A673 (cell line): ENCODE measurements around the gene SLFN5. TPM values are rescaled to one million over a fixed set of nuclear protein-coding genes. Genes with fewer than 3 reads are reported as not detected.
A peak's percentile ranks its signal among the peaks of the same experiment; 100 is the strongest.

Source experiments
- BruUV-seq: library from RNA; stranded (reverse); fragments of 400-500 nt; replicated peaks from 2 replicates; lab custom pipeline; 2021; lab: Mats Ljungman, UMichigan
- CTCF ChIA-PET: fragments of 300-600 bp; sonication (Branson Sonifier 250); formaldehyde crosslinking; loops from one replicate; lab custom pipeline; 2022; ENCODE audit warnings: antibody characterized with exemption; lab: Charles Lee
- POLR2A ChIA-PET: fragments of 300-600 bp; sonication (Branson Sonifier 250); formaldehyde crosslinking; loops from one replicate; lab custom pipeline; 2022; ENCODE audit warnings: antibody characterized with exemption; ENCODE audit not compliant: low non-redundant PET; lab: Charles Lee
- DNase-seq: peaks from one replicate; pipeline ENCODE4 v3.0.0-alpha.2; 2015; ENCODE audit warnings: low spot score
- H3K27ac ChIP-seq: fragments of 200-600 bp; sonication (generic); 2 replicates; pipeline ENCODE4 v1.5.1; 2016; ENCODE audit warnings: mixed run types, low read depth, mild to moderate bottlenecking, mixed read lengths, antibody characterized with exemption, low read length; ENCODE audit not compliant: poor library complexity, severe bottlenecking
- H3K27me3 ChIP-seq: fragments of 200-600 bp; sonication (generic); replicated peaks from 2 replicates; pipeline ENCODE4 v1.6.1; 2017; ENCODE audit warnings: mixed run types, low read depth, mild to moderate bottlenecking, mixed read lengths, antibody characterized with exemption, low read length; ENCODE audit not compliant: insufficient read depth, poor library complexity
- H3K36me3 ChIP-seq: fragments of 200-600 bp; sonication (generic); 2 replicates; pipeline ENCODE4 v1.6.1; 2016; ENCODE audit warnings: mixed run types, mild to moderate bottlenecking, mixed read lengths, antibody characterized with exemption, low read length; ENCODE audit not compliant: insufficient read depth, poor library complexity, severe bottlenecking
- H3K4me1 ChIP-seq: fragments of 200-600 bp; sonication (generic); 2 replicates; pipeline ENCODE4 v1.6.1; 2017; ENCODE audit warnings: mixed run types, mild to moderate bottlenecking, mixed read lengths, antibody characterized with exemption, low read length; ENCODE audit not compliant: insufficient read depth, poor library complexity, severe bottlenecking
- H3K4me3 ChIP-seq: fragments of 200-600 bp; sonication (generic); 2 replicates; pipeline ENCODE4 v1.5.1; 2016; ENCODE audit warnings: low read depth, mixed run types, mild to moderate bottlenecking, mixed read lengths, low read length; ENCODE audit not compliant: poor library complexity, severe bottlenecking
- H3K9me3 ChIP-seq: fragments of 200-600 bp; sonication (generic); 2 replicates; pipeline ENCODE4 v1.6.1; 2016; ENCODE audit warnings: mixed run types, low read depth, mild to moderate bottlenecking, mixed read lengths, antibody characterized with exemption, low read length; ENCODE audit not compliant: poor library complexity, severe bottlenecking
- EZH2 ChIP-seq: fragments of 200-600 bp; sonication (generic); IDR thresholded peaks from 2 replicates; pipeline ENCODE4 v1.6.1; 2017; ENCODE audit warnings: borderline replicate concordance, low read depth, mild to moderate bottlenecking, mixed read lengths, antibody characterized with exemption, low read length; ENCODE audit not compliant: poor library complexity, severe bottlenecking
- intact Hi-C: fragments of 100-400 bp; cut with micrococcal nuclease; formaldehyde crosslinking; loops from one replicate; pipeline ENCODE4 v1.10.0; 2022; ENCODE audit not compliant: unreplicated experiment
- total RNA-seq: library from RNA; stranded (reverse); gene quantifications from 2 replicates; pipeline ENCODE4 v1.2.3, GENCODE V29; 2021
- TF ChIP-seq, protein P1 (sequence below): fragments of 300-800, 200-600 bp; sonication (generic); conservative IDR thresholded peaks from 2 replicates; pipeline ENCODE4 v1.5.1; 2017; ENCODE audit warnings: low read depth, mild to moderate bottlenecking, antibody characterized with exemption, low read length, moderate library complexity, mixed read lengths

Gene SLFN5
- total RNA-seq, 1 experiment from 2014 or later: 5.2 TPM

- no TSS peak for BruUV-seq
- Histone ChIP-seq H3K27ac (peak overlapping the region; percentile 74), H3K4me3 (peak overlapping the region; percentile 76), H3K4me1 (peaks cover 15% of the 10 kb centered on the region), H3K27me3 (no peaks in the 10 kb centered on the region), H3K9me3 (no peaks in the 10 kb centered on the region), H3K36me3 (no peaks in the 10 kb centered on the region)
- intact Hi-C loops: loop anchor here (2.0 kb wide), 2 partner anchors 19 to 51 kb away; no protein-coding TSS in a partner anchor
- DNase-seq: peak; percentile 44
- POLR2A ChIA-PET: no interaction called here
- CTCF ChIA-PET: no interaction called here
- TF ChIP-seq EZH2: no peak
- TF ChIP-seq, protein P1, sequence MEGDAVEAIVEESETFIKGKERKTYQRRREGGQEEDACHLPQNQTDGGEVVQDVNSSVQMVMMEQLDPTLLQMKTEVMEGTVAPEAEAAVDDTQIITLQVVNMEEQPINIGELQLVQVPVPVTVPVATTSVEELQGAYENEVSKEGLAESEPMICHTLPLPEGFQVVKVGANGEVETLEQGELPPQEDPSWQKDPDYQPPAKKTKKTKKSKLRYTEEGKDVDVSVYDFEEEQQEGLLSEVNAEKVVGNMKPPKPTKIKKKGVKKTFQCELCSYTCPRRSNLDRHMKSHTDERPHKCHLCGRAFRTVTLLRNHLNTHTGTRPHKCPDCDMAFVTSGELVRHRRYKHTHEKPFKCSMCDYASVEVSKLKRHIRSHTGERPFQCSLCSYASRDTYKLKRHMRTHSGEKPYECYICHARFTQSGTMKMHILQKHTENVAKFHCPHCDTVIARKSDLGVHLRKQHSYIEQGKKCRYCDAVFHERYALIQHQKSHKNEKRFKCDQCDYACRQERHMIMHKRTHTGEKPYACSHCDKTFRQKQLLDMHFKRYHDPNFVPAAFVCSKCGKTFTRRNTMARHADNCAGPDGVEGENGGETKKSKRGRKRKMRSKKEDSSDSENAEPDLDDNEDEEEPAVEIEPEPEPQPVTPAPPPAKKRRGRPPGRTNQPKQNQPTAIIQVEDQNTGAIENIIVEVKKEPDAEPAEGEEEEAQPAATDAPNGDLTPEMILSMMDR: no peak
Measured at GRCh38 chr17:35243561-35244340, 879 bp downstream of the SLFN5 start.

GRCh38 chr17:35244341-35245195, 1.7 kb downstream of the SLFN5 start:
- BruUV-seq: no TSS peak
- intact Hi-C loops: loop anchor here (2.0 kb wide), 2 partner anchors 20 to 50 kb away; no protein-coding TSS in a partner anchor
- POLR2A ChIA-PET: interaction anchor here (0.6 kb wide), 1 partner anchor 46 kb away, joined by 3 read pairs; no protein-coding TSS in a partner anchor

GRCh38 chr17:35245196-35245486, 2.3 kb downstream of the SLFN5 start:
- ChIA-PET POLR2A (interaction anchor here (0.6 kb wide), 1 partner anchor 46 kb away, joined by 3 read pairs; no protein-coding TSS in a partner anchor), CTCF (no interaction called here)
- peaks cover 15% of the 10 kb centered on the region for H3K4me1 ChIP-seq
- no peaks in the 10 kb centered on the region for H3K27me3 ChIP-seq
- peak; percentile 22 for DNase-seq
- TF ChIP-seq, protein P1: no peak
- TF ChIP-seq EZH2: no peak
- intact Hi-C loops: loop anchor here (2.0 kb wide), 2 partner anchors 20 to 50 kb away; no protein-coding TSS in a partner anchor
- H3K36me3 ChIP-seq: no peaks in the 10 kb centered on the region
- peak overlapping the region; percentile 65 for H3K27ac ChIP-seq
- no peaks in the 10 kb centered on the region for H3K9me3 ChIP-seq
- BruUV-seq: no TSS peak
- H3K4me3 ChIP-seq: peak overlapping the region; percentile 76

More at GRCh38 chr17:35244341-35245195, 1.7 kb downstream of the SLFN5 start:
- peak overlapping the region; percentile 74 for H3K27ac ChIP-seq
- CTCF ChIA-PET: no interaction called here
- H3K9me3 ChIP-seq: no peaks in the 10 kb centered on the region
- no peaks in the 10 kb centered on the region for H3K27me3 ChIP-seq
- H3K4me1 ChIP-seq: peaks cover 15% of the 10 kb centered on the region
- H3K4me3 ChIP-seq: peak overlapping the region; percentile 76
- TF ChIP-seq, protein P1: no peak
- no peak for TF ChIP-seq EZH2
- no peaks in the 10 kb centered on the region for H3K36me3 ChIP-seq
- DNase-seq: peak; percentile 84
